Pancreas (tissue), 10 donors: ENCODE results near the gene MGST2. TPM values are rescaled to one million over a fixed set of nuclear protein-coding genes. Genes with fewer than 3 reads are reported as not detected.
"Not testable (repeated sequence)": the region's sequence is repeated elsewhere in the genome, so short reads cannot be mapped to it uniquely, and the experiment has no call there.

Source experiments
- ATAC-seq, 4 donors: fragments of 200-7000 bp; cut with Tn5 transposase; one replicate each; pipeline versions ENCODE4 v1.8.0 to v1.9.1; 2020; ENCODE audit warnings: mild to moderate bottlenecking in 4 of 4, moderate library complexity in 4 of 4
- DNase-seq, 6 donors: peaks; one replicate each; pipeline ENCODE4 v3.0.0-alpha.2; 2020
- FAIRE-seq: peaks from 2 replicates; lab custom pipeline; 2012; peaks lifted over from hg19 to GRCh38; lab: Jason Lieb, UNC
- H3K27ac ChIP-seq, 4 donors: fragments of 200-600 bp; sonication (generic); 1 replicate in 3 of 4; 2 replicates in 1 of 4; pipeline versions ENCODE4 v1.5.0 to v1.8.0; 2020
- H3K27me3 ChIP-seq, 4 donors: fragments of 200-600 bp; one replicate each; pipeline ENCODE4 v1.8.0; 2021
- H3K36me3 ChIP-seq, 3 donors: fragments of 200-600 bp; sonication (generic) in 1 of 3; one replicate each; pipeline versions ENCODE4 v1.5.0 to v1.8.0; 2020 to 2021
- H3K4me1 ChIP-seq, 3 donors: fragments of 200-600 bp; one replicate each; pipeline ENCODE4 v1.8.0; 2021
- H3K4me3 ChIP-seq, 4 donors: fragments of 200-600 bp; sonication (generic) in 2 of 4; one replicate each; pipeline versions ENCODE4 v1.5.0 to v1.8.0; 2020 to 2021
- H3K9me3 ChIP-seq, 4 donors: fragments of 200-600 bp; one replicate each; pipeline ENCODE4 v1.8.0; 2021
- CTCF ChIP-seq, 4 donors: fragments of 200-600 bp; sonication (generic) in 3 of 4; IDR thresholded peaks; one replicate each; pipeline versions ENCODE4 v1.5.0 to v1.8.0; 2021; ENCODE audit warnings: antibody characterized with exemption in 4 of 4
- WGBS, 2 donors: extraction: QIAGEN DNeasy Blood & Tissue Kit; methylation state at CpG; one replicate each; pipeline ENCODE4 v1.1.7; 2013; 5-methylcytosine and 5-hydroxymethylcytosine counted together
- intact Hi-C, 3 donors: fragments of 100-400 bp; cut with DNase I; formaldehyde crosslinking; loops; one replicate each; pipeline versions ENCODE4 v1.11.1 to v1.14.2; 2022
- polyA plus RNA-seq, 2 donors: library from polyadenylated mRNA; stranded (reverse); fragments of 200-250 nt; gene quantifications; one replicate each; pipeline ENCODE4 v1.2.3, GENCODE V29; 2013
- total RNA-seq, 6 donors: library from RNA; stranded (reverse); fragmentation: NEBNext Ultra II Directional in 4 of 6; extraction: Animal tissue kit (Norgen Biotek cat#: 25700) in 4 of 6; gene quantifications; one replicate each; pipeline versions ENCODE4 v1.2.1 to v1.2.4, GENCODE V29; 2021 to 2023
- donor health status: healthy with polysubstance abuse.
- donor health status: DM: no; HTN: no; CAD: no; lungs with moderate emphysema.
- donor health status: DM: no; HTN: no; CAD: no.
- donor health status: control.
- donor health status: control.
- donor health status: Bipolar disorder and iron deficiency.
- donor health status: DM: yes; HTN: yes; CAD: no.
- donor health status: DM: no; HTN: no; CAD: no.
- donor health status: DM: no; HTN: no; CAD: no.
- donor health status: DM: yes; HTN: yes; CAD: no.

Gene MGST2
- total and polyA plus RNA-seq, 8 donors: 23.9 to 60.8 (median 33.2) TPM

- intact Hi-C loops: no loop called here
- FAIRE-seq (no peak), ATAC-seq (no peak), DNase-seq (no peak)
- Histone ChIP-seq H3K4me3 (no peak overlapping the region), H3K27me3 (no peaks in the 10 kb centered on the region), H3K36me3 (no peaks in the 10 kb centered on the region), H3K27ac (no peak overlapping the region), H3K9me3 (no peaks in the 10 kb centered on the region), H3K4me1 (no peaks in the 10 kb centered on the region)
- no peak for TF ChIP-seq CTCF (IDR thresholded peaks at IDR 0.05)
- 82 to 84% methylated on average over 3 of the region's 3 CpGs for WGBS, 2 donors
Measured at GRCh38 chr4:139629436-139630125, 36.0 kb upstream of the MGST2 start.

- Histone ChIP-seq H3K27ac (no peak overlapping the region), H3K4me1 (no peaks in the 10 kb centered on the region), H3K27me3 (no peaks in the 10 kb centered on the region), H3K9me3 (no peaks in the 10 kb centered on the region), H3K36me3 (no peaks in the 10 kb centered on the region), H3K4me3 (no peak overlapping the region)
- WGBS, 2 donors: 89 to 100% methylated on average over 1 of the region's 1 CpG
- no peak for TF ChIP-seq CTCF (IDR thresholded peaks at IDR 0.05)
- ATAC-seq (no peak), DNase-seq (no peak), FAIRE-seq (no peak)
- intact Hi-C loops: no loop called here
Measured at GRCh38 chr4:139630126-139630495, 35.5 kb upstream of the MGST2 start.

- intact Hi-C loops: no loop called here
- no peaks in the 10 kb centered on the region for H3K36me3 ChIP-seq
- TF ChIP-seq CTCF (IDR thresholded peaks at IDR 0.05): no peak
- H3K9me3 ChIP-seq: no peaks in the 10 kb centered on the region
- no peak overlapping the region for H3K27ac ChIP-seq
- H3K4me1 ChIP-seq: no peaks in the 10 kb centered on the region
- no peak for ATAC-seq
- no peak for DNase-seq
- H3K27me3 ChIP-seq: no peaks in the 10 kb centered on the region
- no peak overlapping the region for H3K4me3 ChIP-seq
- FAIRE-seq: no peak
- WGBS, 2 donors: 61 to 70% methylated on average over 5 of the region's 5 CpGs
Measured at GRCh38 chr4:139630991-139631390, 34.6 kb upstream of the MGST2 start.

GRCh38 chr4:139631791-139632190 is 33.8 kb upstream of the MGST2 start:
- TF ChIP-seq CTCF (IDR thresholded peaks at IDR 0.05): no peak
- DNase-seq (no peak), ATAC-seq (no peak), FAIRE-seq (no peak)
- WGBS, 2 donors: 88 to 92% methylated on average over 1 of the region's 1 CpG
- Histone ChIP-seq H3K9me3 (no peaks in the 10 kb centered on the region), H3K4me3 (no peak overlapping the region), H3K4me1 (no peaks in the 10 kb centered on the region), H3K27ac (no peak overlapping the region), H3K36me3 (no peaks in the 10 kb centered on the region), H3K27me3 (no peaks in the 10 kb centered on the region)
- intact Hi-C loops: no loop called here

- intact Hi-C loops, H3K27ac ChIP-seq, FAIRE-seq, ATAC-seq, H3K9me3 ChIP-seq, H3K36me3 ChIP-seq, H3K4me3 ChIP-seq, DNase-seq, H3K27me3 ChIP-seq, H3K4me1 ChIP-seq: not testable (repeated sequence)
- 80 to 85% methylated on average over 5 of the region's 5 CpGs for WGBS, 2 donors
Measured at GRCh38 chr4:139632739-139633138, 32.9 kb upstream of the MGST2 start.
